Measurements from ENCODE around the gene WDCP.

WDCP gene

DNA sequence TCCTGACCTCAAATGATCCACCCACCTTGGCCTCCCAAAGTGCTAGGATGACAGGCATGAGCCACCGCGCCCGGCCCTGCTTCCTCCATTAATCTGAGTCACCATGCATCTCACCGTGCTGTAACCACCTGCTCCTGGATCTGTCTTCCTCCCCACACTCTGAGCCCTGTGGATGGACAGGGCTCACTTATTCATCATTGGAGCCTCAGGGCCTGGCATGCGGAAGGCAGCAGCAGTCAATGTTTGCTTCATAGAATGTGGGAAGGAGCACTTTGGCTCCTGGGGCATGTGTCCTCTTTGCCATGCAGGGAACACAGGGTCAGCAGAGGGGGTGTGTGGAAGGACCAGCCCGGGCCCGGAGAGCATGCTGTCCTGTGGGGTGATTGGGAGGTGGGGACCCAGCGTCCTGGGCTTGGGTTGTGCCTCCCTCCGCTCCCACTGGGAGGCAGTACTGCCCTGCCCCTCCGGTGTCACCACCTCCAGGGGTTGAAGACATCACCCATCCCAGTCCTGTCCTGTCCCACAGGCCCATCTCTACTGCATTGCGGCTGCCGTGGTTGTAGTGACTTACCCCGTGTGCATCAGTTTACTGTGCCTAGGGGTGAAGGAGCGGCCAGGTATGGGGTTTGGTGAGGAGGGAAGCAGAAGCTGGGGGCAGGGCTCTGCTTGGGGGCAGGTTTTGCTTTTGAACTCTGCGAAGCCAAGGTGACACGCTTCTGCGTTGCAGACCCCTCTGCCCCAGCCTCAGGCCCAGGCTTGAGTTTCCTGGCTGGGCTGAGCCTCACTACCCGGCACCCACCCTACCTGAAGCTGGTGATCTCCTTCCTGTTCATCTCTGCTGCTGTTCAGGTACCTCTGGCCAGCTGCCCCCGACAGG, 25.8 kb downstream of the WDCP start:
- no peak overlapping the region for H3K4me3 ChIP-seq (ENCODE audit: low read depth, low read length)
- no peak for TF ChIP-seq CTCF (IDR thresholded peaks at IDR 0.05; ENCODE audit: control insufficient read depth, extremely low read depth, insufficient read depth)
- no peak for DNase-seq (ENCODE audit: low read depth)

- no peak for DNase-seq (ENCODE audit: low read depth)
- no peak for TF ChIP-seq CTCF (IDR thresholded peaks at IDR 0.05; ENCODE audit: control insufficient read depth, extremely low read depth, insufficient read depth)
- H3K4me3 ChIP-seq (ENCODE audit: low read depth, low read length), result no peak overlapping the region
Observed at GRCh38 chr2:24020244-24020643, 26.9 kb downstream of the WDCP start.

DNA sequence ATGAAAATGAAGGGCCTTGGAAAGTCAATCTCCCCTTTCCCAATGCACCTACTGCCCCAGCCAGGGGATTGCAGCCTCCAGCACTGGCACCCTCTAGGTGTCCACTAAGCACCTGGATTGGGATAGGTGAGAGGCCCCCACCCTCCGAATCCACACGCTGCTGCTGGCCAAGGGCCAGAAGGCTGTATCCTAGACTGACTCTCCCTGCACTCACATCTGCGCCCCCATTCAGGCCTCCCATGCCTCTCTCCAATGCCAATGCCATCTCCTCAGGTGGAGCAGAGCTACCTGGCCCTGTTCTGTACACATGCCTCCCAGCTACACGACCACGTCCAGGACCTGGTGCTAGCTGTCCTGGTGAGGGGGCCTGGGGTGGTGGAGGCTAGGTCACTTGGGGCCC, 27.5 kb downstream of the WDCP start:
- no peak for DNase-seq (ENCODE audit: low read depth)
- TF ChIP-seq CTCF (IDR thresholded peaks at IDR 0.05; ENCODE audit: control insufficient read depth, extremely low read depth, insufficient read depth), result no peak
- no peak overlapping the region for H3K4me3 ChIP-seq (ENCODE audit: low read depth, low read length)

GRCh38 chr2:24018241-24018640, 28.9 kb downstream of the WDCP start:
- no peak overlapping the region for H3K4me3 ChIP-seq (ENCODE audit: low read depth, low read length)
- TF ChIP-seq CTCF (IDR thresholded peaks at IDR 0.05; ENCODE audit: control insufficient read depth, extremely low read depth, insufficient read depth), result no peak
- no peak for DNase-seq (ENCODE audit: low read depth)

- no peak for TF ChIP-seq CTCF (IDR thresholded peaks at IDR 0.05; ENCODE audit: control insufficient read depth, extremely low read depth, insufficient read depth)
- H3K4me3 ChIP-seq (ENCODE audit: low read depth, low read length), result no peak overlapping the region
- no peak for DNase-seq (ENCODE audit: low read depth)
Observed at GRCh38 chr2:24017711-24018110, 29.5 kb downstream of the WDCP start.

DNA sequence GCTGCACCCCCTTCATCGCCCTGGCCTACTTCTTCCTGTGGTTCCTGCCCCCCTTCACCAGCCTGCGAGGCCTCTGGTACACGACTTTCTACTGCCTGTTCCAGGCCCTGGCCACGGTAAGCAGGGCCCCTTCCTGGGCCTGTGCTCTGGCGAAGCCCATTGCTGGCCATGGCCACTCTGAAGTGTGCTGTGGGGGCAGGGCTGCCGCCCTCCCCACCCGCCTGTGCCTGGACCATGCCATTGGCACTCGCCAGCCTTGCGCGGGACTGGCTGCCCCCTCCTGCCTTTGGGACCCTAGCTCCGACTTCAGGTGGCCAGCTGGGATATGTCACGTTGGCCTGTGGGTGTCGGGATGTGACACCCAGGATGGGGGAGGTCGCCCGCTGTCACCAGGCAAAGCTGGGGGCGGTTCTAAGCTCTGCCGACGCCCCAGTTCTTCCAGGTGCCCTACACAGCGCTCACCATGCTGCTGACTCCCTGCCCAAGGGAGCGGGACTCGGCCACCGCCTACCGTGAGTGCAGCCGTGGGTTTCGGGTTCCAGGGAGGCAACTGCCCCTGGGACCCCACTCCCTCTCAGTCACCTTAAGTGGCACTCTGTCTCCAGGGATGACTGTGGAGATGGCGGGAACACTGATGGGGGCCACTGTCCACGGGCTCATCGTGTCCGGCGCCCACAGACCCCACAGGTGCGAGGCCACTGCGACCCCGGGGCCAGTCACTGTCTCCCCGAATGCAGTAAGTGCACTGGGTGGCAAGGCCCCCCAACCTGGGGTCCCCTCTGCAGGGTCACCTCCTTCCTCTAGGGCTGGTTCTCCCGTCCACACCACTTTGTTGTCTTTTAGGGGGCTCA, 30.1 kb downstream of the WDCP start:
- TF ChIP-seq CTCF (IDR thresholded peaks at IDR 0.05; ENCODE audit: control insufficient read depth, extremely low read depth, insufficient read depth), result no peak
- no peak for DNase-seq (ENCODE audit: low read depth)
- no peak overlapping the region for H3K4me3 ChIP-seq (ENCODE audit: low read depth, low read length)
